GM18511 (cell line): ENCODE data around the gene RFX4.
"Not testable (repeated sequence)": the region's sequence is repeated elsewhere in the genome, so short reads cannot be mapped to it uniquely, and the experiment has no call there.

Experiments
- ATAC-seq: cut with Tn5 transposase; IDR thresholded peaks from one replicate; pipeline ENCODE4 v1.9.1; 2021; ENCODE audit warnings: mild to moderate bottlenecking, moderate library complexity; ENCODE audit not compliant: unreplicated experiment

RFX4 gene

DNA sequence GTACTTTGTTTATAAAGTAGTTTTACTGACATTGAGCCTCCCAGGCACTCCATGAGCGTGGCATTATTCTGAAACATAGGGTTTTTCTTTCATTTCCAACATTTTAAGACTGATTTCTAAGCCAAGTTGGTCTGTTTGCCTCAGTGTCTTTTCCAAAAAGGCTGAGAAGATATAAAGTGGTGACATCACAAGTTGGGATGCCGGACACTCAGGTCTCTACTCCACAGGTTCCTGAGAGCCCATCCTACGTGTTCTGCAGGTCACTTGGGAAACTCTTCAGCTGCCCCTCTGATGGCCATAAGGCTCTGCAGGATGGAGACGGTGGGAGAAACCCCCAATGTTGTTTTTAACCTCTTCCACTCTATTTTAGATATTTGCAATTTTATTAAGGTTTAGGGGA, 6.0 kb downstream of the RFX4 start:
- ATAC-seq: no peak

- no peak for ATAC-seq
These were observed 7.8 kb downstream of the RFX4 start for GRCh38 chr12:106590601-106591000.

GRCh38 chr12:106594447-106594846, 11.6 kb downstream of the RFX4 start:
- ATAC-seq: no peak

- ATAC-seq: no peak
These were observed 12.5 kb downstream of the RFX4 start for GRCh38 chr12:106595268-106595667.

GRCh38 chr12:106598003-106598402, 15.2 kb downstream of the RFX4 start:
- no peak for ATAC-seq

DNA sequence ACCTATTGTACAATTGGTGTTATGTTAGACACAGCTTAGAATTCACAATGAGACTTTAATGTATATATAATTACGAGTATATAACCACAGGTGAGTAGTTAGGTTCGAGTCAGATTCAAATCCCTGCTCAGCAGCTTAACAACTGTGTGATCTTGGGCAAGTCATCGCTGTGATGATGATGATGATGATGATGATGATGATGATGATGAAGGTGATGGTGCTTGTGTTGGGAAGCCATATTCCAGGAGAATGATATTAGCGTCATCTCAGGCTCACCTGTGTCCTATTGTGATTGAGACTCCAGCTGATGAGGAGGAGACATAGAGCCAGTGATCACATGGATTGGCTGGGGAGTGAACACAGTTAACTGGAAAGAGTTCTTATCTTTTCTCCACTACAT, 16.5 kb downstream of the RFX4 start:
- ATAC-seq: no peak

GRCh38 chr12:106600503-106600902, 17.7 kb downstream of the RFX4 start:
- ATAC-seq: no peak

- ATAC-seq: no peak
These were observed 18.2 kb downstream of the RFX4 start for GRCh38 chr12:106601031-106601430.

DNA sequence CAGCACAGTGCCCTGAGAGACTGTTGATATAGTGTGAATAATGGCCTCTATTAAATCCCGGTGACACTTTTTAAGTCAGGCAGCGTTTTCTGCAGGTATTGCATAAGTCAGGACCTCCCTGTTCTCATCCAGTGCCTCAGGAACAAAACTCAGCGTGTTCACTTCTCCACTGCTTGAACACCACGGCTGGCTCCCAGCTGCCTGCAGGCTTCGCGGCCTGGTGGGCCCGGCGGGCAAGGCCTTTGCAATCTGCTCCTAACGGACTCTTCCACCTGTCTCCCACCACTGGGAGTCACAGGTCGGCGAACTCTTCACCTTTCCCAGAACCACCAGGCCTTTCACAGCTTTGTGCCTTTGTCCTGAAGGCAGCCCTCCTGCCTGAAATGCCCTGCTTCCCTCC, 18.7 kb downstream of the RFX4 start:
- no peak for ATAC-seq

- ATAC-seq: no peak
These were observed 19.3 kb downstream of the RFX4 start for GRCh38 chr12:106602076-106602475.

DNA sequence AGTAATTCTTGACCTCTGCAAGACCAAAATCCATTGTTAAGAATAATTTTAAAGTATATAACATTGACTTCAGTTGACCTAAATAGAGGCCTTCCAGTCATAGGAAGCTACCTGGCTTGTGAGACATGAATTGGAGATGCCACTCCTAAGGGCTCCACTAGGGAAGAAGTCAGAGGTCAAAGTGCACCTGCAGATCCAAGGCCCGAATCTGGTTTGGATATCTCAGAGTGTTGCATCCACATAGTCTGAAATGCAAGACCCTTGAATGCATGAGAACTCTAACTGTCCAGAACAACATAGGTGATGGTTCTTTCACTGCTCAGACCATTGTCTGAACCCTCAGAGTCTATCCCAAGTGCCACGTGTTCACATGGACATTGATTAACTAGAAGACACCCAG, 22.4 kb downstream of the RFX4 start:
- no peak for ATAC-seq

GRCh38 chr12:106620588-106620987, 37.8 kb downstream of the RFX4 start:
- ATAC-seq: not testable (repeated sequence)

DNA sequence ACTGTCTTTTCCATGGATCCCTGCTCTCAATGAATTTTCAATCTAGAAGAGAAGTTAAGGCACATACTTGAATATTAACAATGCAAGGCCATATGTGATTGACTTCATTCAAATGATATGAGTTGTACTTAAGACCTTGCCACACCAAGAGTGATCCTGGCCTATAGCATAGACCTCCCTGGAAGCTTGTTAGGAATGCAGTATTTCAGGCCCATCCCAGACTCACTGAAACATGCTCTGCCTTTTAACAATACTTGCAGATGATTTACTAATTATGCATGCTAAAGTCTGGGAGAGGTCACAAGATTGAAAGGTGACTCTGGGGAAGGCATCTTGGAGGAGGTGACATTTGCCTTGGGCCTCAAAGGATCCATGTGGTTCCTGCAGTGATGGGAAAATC, 43.2 kb downstream of the RFX4 start:
- ATAC-seq: no peak

- no peak for ATAC-seq
These were observed 47.2 kb downstream of the RFX4 start for GRCh38 chr12:106629797-106630659.

GRCh38 chr12:106631150-106631549, 48.3 kb downstream of the RFX4 start:
- ATAC-seq: no peak

DNA sequence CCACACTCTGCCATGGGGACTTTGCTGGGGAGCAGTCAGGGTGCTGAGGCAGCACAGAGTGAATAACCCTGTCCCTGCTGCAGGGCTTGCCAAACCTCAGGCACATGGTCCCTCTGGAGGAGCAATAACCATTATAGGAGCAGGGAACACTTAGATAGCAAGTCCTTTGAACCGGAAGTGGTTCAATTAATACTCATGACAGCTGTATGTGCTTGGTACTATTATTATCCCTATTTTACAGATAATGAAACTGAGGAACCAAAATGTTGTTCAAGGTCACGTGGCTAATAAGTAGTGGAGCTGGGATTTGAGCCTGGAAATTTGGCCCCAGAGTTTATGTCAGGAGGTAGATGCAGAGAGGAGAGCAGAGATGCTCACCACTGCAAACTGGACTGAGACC, 49.0 kb downstream of the RFX4 start:
- ATAC-seq: no peak

DNA sequence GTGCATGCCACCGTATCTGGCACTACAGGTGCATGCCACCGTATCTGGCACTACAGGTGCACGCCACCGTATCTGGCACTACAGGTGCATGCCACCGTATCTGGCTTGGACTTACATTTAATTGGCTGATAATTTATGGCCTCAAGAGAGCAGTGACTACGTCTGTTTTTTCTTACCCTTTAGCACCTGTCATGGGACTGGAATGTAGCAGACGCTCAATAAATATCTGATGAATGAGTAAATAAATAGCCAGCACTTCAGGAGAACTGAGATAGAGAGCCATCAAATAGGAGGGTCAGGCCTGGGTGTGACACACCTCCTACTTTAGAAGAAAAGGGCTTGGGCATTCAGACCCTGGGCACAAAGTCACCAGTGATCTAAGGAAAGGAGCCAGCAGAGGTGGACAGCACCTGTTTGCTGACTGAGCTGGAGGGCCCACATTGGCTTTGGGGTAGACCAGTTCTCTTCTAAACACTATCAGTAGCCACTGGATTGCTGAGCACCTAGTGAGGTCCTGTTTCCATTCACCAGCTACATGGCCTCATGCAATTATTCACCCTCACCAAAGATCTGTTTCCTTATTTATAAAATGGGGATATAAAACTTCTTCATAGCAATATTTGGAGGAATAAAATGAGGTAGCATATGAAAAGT, 50.1 kb downstream of the RFX4 start:
- ATAC-seq: no peak

- ATAC-seq: no peak
These were observed 50.6 kb downstream of the RFX4 start for GRCh38 chr12:106633451-106633823.

DNA sequence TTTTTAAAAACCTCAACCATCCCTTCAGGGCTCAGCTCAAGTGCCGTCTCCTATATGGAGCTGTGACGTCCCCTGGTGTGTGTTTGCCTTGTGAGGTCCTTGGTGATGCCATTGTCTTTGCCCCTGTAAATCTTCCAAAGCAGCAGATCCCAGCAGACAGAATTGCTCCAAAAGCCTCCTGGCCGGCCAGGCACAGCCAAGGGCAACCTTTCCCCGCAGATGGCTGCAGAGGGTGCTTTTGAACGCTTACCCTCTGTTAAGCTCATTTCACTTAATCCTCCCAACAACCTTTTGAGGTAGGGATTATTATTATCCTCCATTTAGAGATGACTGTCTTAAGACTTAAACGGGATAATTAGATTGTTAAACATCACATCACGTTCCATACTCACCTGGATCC, 51.4 kb downstream of the RFX4 start:
- ATAC-seq: no peak

DNA sequence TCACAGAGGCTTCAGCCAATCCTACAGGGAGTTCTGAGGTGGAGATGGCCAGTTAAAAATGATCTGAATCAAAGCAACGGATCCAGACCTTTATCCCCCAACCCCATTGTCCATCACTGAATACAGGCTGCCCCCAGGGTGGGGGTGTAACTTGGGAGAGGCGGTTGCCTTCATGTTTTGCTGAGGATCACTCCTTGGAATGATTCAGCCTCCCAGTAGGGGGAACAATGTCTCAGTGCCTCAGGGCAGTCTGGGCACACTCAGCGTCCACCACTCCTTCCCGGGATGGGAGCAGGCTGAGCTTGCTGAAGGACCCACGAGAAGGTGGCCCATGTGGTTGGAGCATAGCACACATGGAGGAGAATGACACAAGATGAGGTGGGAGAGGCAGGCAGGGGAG, 60.2 kb downstream of the RFX4 start:
- no peak for ATAC-seq

DNA sequence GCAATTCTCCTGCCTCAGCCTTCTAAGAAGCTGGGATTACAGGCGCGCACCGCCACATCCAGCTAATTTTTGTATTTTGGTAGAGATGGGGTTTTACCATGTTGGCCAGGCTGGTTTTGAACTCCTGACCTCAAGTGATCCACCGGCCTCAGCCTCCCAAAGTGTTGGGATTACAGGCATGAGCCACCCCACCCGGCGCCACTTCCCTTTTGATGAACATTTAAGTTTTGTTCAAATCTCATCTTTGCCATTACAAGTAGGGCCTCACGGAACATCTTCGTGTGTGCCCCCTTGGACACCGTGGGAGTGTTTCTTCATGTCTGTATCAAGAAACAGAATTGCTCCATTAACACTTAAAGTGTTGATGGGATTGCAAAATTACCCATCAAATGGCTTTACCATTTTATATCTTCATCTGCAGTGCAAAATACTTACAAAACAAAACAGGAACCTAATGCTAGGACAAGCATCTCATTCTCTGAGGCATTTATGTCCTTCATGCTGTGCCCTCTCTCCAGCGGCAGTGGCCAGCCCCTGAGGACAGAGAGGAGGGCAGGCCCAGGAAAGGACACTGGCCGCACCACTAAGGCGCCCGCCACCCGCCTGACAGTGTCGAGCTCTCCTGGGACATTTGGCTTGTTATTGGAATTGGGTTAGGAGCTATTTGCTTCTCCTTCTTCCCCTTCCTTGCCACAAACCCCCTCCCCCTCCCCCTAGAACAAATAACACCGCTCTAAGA, 61.7 kb downstream of the RFX4 start:
- ATAC-seq: no peak

DNA sequence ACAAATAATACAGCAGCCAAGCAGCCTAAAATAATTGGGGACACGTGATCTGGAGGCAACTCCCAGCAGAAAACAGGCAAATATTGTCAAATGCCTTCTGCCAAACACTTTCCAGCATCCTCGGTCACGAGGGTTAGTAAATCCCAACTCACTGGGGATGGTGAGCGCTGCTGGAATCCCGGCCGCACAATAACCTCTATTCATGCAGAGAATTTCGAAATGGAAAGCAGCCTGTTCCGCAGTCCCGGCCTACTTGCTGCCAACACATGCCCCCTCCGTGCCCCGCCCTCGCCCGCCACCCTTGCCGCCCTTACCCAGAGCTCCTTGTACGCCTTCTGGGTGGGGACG, 62.2 kb downstream of the RFX4 start:
- no peak for ATAC-seq
